ENCODE data around the gene BRMS1L.

DNA sequence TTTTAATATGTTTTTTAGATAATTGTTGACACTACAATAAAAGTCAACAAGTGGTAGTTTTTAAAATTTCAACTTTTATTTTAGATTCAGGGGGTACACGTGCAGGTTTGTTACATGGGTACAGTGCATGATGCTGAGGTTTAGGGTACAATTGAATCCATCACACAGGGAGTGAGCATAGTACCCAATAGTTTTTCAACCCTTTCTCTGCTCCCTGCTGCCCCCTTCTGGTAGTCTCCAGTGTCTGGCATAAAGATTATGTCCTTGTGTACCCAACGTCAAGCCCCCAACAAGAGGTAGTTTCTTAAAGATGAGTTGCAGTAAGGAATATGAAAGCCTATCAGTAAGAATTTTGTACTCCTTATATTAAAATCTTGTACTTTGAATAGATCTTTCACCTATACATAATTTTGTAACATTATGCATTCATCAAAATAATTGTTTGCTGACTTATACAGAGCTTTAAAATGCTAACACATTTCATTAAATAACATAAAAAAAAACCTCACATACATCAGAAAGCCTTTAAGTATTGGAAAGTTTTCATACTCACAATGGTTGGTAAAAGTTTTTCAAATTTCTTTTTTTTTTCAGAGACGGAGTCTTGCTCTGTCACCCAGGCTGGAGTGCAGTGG lies 11.7 kb upstream of the BRMS1L start:
- TF ChIP-seq, protein P1, sequence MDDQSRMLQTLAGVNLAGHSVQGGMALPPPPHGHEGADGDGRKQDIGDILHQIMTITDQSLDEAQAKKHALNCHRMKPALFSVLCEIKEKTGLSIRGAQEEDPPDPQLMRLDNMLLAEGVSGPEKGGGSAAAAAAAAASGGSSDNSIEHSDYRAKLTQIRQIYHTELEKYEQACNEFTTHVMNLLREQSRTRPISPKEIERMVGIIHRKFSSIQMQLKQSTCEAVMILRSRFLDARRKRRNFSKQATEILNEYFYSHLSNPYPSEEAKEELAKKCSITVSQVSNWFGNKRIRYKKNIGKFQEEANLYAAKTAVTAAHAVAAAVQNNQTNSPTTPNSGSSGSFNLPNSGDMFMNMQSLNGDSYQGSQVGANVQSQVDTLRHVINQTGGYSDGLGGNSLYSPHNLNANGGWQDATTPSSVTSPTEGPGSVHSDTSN (CRISPR knock-in tag; IDR thresholded peaks at IDR 0.05; ENCODE audit: borderline replicate concordance): no peak
- TF ChIP-seq CHD2 (IDR thresholded peaks at IDR 0.05; ENCODE audit: low read depth, low read length) (no peak), ELF3 (CRISPR knock-in tag; IDR thresholded peaks at IDR 0.05) (peak; percentile 61; the same call in 1 of the 2 replicates), ZNF564 (CRISPR knock-in tag; IDR thresholded peaks at IDR 0.05) (no peak), POLR2A (IDR thresholded peaks at IDR 0.05; ENCODE audit: insufficient read depth in 1 of 2, low read depth in 2 of 2, low read length in 2 of 2) (no peak), STAG1 (CRISPR knock-in tag; IDR thresholded peaks at IDR 0.05) (peak; percentile 79), ZNF317 (CRISPR knock-in tag; IDR thresholded peaks at IDR 0.05) (peak; percentile 62; the same call in 1 of the 2 replicates), BRCA1 (CRISPR knock-in tag; IDR thresholded peaks at IDR 0.05) (no peak), ZNF510 (CRISPR knock-in tag; IDR thresholded peaks at IDR 0.05; ENCODE audit: low read depth) (no peak), YY1 (IDR thresholded peaks at IDR 0.05; ENCODE audit: insufficient read depth, insufficient replicate concordance, low read depth, low read length) (no peak), NCOA2 (CRISPR knock-in tag; IDR thresholded peaks at IDR 0.05) (no peak), SOX5 (CRISPR knock-in tag; IDR thresholded peaks at IDR 0.05; ENCODE audit: borderline replicate concordance) (no peak)
- TF ChIP-seq, protein P2, sequence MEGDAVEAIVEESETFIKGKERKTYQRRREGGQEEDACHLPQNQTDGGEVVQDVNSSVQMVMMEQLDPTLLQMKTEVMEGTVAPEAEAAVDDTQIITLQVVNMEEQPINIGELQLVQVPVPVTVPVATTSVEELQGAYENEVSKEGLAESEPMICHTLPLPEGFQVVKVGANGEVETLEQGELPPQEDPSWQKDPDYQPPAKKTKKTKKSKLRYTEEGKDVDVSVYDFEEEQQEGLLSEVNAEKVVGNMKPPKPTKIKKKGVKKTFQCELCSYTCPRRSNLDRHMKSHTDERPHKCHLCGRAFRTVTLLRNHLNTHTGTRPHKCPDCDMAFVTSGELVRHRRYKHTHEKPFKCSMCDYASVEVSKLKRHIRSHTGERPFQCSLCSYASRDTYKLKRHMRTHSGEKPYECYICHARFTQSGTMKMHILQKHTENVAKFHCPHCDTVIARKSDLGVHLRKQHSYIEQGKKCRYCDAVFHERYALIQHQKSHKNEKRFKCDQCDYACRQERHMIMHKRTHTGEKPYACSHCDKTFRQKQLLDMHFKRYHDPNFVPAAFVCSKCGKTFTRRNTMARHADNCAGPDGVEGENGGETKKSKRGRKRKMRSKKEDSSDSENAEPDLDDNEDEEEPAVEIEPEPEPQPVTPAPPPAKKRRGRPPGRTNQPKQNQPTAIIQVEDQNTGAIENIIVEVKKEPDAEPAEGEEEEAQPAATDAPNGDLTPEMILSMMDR (CRISPR knock-in tag; IDR thresholded peaks at IDR 0.05): peak; percentile 94

All from HepG2 (cell line).